Stimulated activated CD8-positive, alpha-beta memory T cell treated with anti-CD3 and anti-CD28 coated beads, Interleukin-4, amount 100 ng/mL, for 4 hours (primary cell): ENCODE measurements around the gene TNRC18.
"Not testable (repeated sequence)": the region's sequence is repeated elsewhere in the genome, so short reads cannot be mapped to it uniquely, and the experiment has no call there.

Experiments
- DNase-seq, 2 donors: peaks; one replicate each; pipeline ENCODE4 v3.0.0-alpha.2; 2020; ENCODE audit warnings: low read depth in 2 of 2, low spot score in 1 of 2

The TNRC18 gene

GRCh38 chr7:5320802-5321396 lies 102.7 kb downstream of the TNRC18 start:
- no peak for DNase-seq

- DNase-seq = no peak
Measured at GRCh38 chr7:5320391-5320790, 103.2 kb downstream of the TNRC18 start.

GRCh38 chr7:5318613-5319012 lies 105.0 kb downstream of the TNRC18 start:
- DNase-seq = not testable (repeated sequence)

GRCh38 chr7:5315761-5316160 lies 107.9 kb downstream of the TNRC18 start:
- no peak for DNase-seq

- no peak for DNase-seq
Measured at GRCh38 chr7:5314864-5315263, 108.8 kb downstream of the TNRC18 start.

- not testable (repeated sequence) for DNase-seq
Measured at GRCh38 chr7:5313076-5313885, 110.4 kb downstream of the TNRC18 start.

DNA sequence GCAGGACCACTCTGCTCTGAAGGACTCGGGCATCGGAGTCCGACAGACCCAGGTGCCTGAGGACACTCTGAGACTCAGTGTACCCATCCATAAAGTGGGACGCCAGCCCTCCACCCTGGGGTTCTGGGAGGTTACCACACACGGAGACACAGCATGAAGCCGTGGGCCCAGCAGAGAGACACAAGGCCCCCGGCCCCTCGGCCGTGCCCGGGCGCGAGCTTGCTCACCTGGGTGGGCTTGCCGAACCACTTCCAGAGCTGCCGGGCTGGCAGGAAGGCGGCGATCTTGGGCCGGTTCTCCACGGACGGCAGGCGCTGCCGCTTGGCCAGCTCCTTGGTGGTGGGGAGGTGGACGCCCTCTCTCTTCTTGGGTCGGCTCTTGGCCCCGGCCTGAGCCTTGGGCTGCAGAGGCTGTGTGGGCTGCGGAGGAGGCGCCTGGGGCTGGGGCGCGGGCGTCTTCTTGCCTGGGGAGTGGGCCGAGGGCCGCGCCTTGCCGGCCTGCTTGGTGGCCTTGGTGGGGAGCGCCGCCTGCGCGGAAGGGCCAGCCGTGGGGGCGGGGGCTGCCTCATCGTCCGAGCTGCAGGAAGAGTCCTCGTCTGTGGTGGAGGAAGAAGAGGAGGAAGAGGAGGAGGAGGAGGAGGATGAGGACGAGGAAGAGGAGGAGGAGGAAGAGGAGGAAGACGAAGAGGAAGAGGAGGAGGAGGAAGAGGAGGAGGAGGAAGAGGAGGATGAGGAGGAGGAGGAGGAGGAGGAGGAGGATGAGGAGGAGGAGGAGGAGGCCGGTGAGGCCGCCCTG lies 111.2 kb downstream of the TNRC18 start:
- DNase-seq = not testable (repeated sequence)

- DNase-seq = no peak
Measured at GRCh38 chr7:5310822-5311405, 112.7 kb downstream of the TNRC18 start.

DNA sequence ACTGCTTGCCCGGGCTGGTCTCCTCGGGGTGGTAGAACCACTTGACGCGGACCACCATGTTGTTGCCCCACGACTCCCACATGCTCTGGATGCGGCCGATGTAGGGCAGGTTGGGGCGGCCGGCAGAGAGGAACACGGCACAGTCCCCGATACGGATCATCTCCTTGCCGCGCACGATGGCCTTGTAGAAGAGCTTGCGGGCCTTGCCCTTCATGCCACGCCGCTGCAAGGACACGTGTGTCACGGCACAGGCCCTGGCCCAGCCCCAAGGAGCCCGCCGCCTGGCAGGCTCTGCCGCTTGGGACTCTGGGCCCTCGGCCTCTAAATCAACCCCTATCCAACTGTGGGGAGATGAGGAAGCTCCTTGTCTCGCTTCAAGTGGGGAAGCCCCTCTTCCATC lies 114.5 kb downstream of the TNRC18 start:
- no peak for DNase-seq

GRCh38 chr7:5307221-5308142 lies 116.2 kb downstream of the TNRC18 start:
- DNase-seq = not testable (repeated sequence)

DNA sequence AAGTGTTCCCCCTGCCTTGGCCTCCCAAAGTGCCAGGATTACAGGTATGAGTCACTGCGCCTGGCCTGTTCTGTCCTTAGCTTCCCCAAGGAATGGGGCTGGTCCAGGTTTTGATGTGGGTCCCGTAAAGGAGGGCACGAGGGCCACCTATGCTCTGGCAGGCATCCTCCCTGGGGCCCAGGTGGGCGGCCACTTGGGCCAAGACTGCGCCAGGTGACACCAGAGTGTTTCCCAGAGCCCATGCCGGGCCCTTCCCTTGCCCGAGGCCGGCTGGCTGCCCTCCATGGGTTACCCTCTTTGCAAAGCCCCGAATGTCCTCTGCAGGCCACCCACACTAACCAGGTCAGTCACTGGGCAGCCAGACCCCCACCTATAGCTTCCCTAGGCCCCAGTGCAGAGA lies 118.6 kb downstream of the TNRC18 start:
- DNase-seq = not testable (repeated sequence)

- no peak for DNase-seq
Measured at GRCh38 chr7:5303591-5304505, 119.8 kb downstream of the TNRC18 start.

DNA sequence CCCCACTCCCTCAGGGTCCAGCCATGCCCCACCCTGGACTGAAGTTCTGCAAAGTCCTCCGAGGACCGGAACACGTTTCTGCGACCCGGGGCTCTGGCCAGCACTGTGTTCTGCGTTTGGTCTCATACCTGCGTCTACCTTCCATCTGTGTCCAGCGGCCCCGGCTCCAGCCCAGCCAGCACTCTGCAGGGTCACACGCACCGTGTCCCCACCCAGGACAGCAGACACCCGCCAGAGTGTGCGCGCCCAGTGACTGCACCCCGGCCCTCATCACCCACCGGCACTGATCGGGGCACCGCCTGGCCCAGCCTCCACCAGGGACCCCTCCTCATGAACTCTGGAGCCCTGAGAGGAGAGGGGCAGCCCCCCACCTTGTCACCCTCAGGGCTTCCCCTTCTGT lies 120.6 kb downstream of the TNRC18 start:
- no peak for DNase-seq

- DNase-seq = no peak
Measured at GRCh38 chr7:5302577-5302976, 121.1 kb downstream of the TNRC18 start.

- DNase-seq = no peak
Measured at GRCh38 chr7:5300366-5300765, 123.3 kb downstream of the TNRC18 start.

DNA sequence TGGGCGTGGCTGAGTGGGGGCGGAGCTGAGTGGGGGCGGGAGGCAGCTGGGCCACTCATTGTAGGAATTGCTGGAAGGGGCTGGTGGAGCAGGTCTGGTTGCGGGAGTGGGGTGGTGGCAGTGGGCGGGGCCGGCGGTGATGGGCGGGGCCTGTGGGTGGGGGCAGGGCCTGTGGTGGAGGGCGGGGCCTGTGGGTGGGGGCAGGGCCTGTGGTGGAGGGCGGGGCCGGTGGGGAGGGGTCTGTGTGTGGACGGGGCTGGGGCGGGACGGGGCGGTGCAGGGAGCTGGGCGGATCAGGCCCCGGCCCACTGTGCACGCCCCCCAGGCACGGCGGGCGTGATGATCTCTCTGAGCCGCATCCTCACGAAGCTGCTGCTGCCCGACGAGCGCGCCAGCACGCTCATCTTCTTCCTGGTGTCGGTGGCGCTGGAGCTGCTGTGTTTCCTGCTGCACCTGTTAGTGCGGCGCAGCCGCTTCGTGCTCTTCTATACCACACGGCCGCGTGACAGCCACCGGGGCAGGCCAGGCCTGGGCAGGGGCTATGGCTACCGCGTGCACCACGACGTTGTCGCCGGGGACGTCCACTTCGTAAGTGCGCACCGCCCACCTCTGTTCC lies 126.9 kb downstream of the TNRC18 start:
- peak; percentile 33 to 40 for DNase-seq

DNA sequence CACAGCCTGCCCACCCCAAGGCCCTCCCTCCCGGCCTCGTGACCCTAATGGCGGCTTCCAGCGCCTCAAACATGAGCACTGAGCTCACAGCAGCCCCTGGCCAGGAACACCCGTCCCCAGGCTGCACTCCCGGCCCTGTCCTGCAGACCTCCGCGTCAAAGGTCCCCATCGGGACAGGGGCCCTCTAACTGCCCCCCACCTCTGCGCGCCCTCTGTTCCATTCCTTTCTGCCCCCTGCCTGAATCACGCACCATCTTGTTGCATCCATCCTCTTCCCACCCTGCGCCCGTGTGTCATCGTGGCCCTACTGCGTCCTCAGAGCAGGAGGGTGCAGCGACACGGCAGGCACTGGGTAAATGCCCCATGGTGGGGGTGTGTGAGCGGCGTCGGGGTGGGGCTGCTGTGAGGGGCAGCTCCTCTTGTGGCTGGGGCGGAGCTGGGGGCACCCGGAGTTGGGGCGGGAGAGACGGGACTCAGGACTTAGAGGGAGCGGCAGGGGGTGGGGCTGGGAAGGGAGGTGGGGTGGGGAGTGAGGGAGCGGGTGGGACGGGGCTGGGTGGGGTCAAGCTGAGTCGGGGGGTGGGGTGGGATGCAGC lies 127.5 kb downstream of the TNRC18 start:
- no peak for DNase-seq
